Neural cell (in vitro differentiated cells): Measurements from ENCODE around the gene UPF1. TPM values are rescaled to one million over a fixed set of nuclear protein-coding genes. Genes with fewer than 3 reads are reported as not detected.

Experiments
- H2AFZ ChIP-seq: fragments of 200-600, 300-800 bp; sonication (generic), shearing (Covaris generic); 2 replicates; pipeline ENCODE4 v1.6.0; 2014; ENCODE audit warnings: low read depth, mild to moderate bottlenecking, antibody characterized with exemption, low read length, moderate library complexity
- H3F3A ChIP-seq: fragments of 200-600 bp; shearing (Covaris generic); 2 replicates; pipeline ENCODE4 v1.6.1; 2016; ENCODE audit warnings: mild to moderate bottlenecking, moderate library complexity, mixed read lengths, antibody characterized with exemption, low read length; ENCODE audit not compliant: insufficient read depth, poor library complexity, severe bottlenecking
- H3K27ac ChIP-seq: fragments of 200-600, 300-800 bp; sonication (generic), shearing (Covaris generic); 2 replicates; pipeline ENCODE4 v1.5.1; 2014; ENCODE audit warnings: mild to moderate bottlenecking, low read length, moderate library complexity
- H3K27me3 ChIP-seq: fragments of 300-800, 200-600 bp; sonication (generic), shearing (Covaris generic); 2 replicates; pipeline ENCODE4 v1.6.0; 2014; ENCODE audit warnings: mild to moderate bottlenecking, low read depth, low read length, moderate library complexity; ENCODE audit not compliant: insufficient read depth
- H3K36me3 ChIP-seq: fragments of 300-800, 200-600 bp; sonication (generic), shearing (Covaris generic); 2 replicates; pipeline ENCODE4 v1.5.1; 2014; ENCODE audit warnings: mild to moderate bottlenecking, antibody characterized with exemption, low read length, moderate library complexity; ENCODE audit not compliant: insufficient read depth
- H3K4me2 ChIP-seq: fragments of 300-800, 200-600 bp; sonication (generic), shearing (Covaris generic); 2 replicates; pipeline ENCODE4 v1.6.0; 2014; ENCODE audit warnings: mild to moderate bottlenecking, low read length
- H3K4me3 ChIP-seq: fragments of 300-800, 200-600 bp; sonication (generic), shearing (Covaris generic); 2 replicates; pipeline ENCODE4 v1.5.1; 2014; ENCODE audit warnings: mild to moderate bottlenecking, low read length, moderate library complexity
- H3K79me2 ChIP-seq: fragments of 200-600 bp; shearing (Covaris generic); replicated peaks from 2 replicates; pipeline ENCODE4 v1.6.0; 2014; ENCODE audit warnings: mild to moderate bottlenecking, low read length, moderate library complexity; ENCODE audit not compliant: insufficient read depth
- H3K9ac ChIP-seq: fragments of 300-800, 200-600 bp; sonication (generic), shearing (Covaris generic); 2 replicates; pipeline ENCODE4 v1.6.1; 2016; ENCODE audit warnings: mild to moderate bottlenecking, low read length, mixed read lengths
- H3K9me2 ChIP-seq: fragments of 200-600 bp; shearing (Covaris generic); 2 replicates; pipeline ENCODE4 v1.6.1; 2016; ENCODE audit warnings: mild to moderate bottlenecking, low read length, mixed read lengths; ENCODE audit not compliant: insufficient read depth
- H3K9me3 ChIP-seq: fragments of 200-600, 300-800 bp; sonication (generic), shearing (Covaris generic); 2 replicates; pipeline ENCODE4 v1.6.1; 2016; ENCODE audit warnings: mild to moderate bottlenecking, mixed run types, low read length, moderate library complexity, mixed read lengths
- H4K20me1 ChIP-seq: fragments of 200-600 bp; shearing (Covaris generic); 2 replicates; pipeline ENCODE4 v1.6.1; 2016; ENCODE audit warnings: mild to moderate bottlenecking, mixed run types; ENCODE audit not compliant: insufficient read depth
- CTCF ChIP-seq: fragments of 450-650 bp; IDR thresholded peaks from 2 replicates; pipeline ENCODE4 v1.5.1; 2014; ENCODE audit warnings: antibody characterized with exemption, mild to moderate bottlenecking, moderate library complexity; ENCODE audit not compliant: poor library complexity, severe bottlenecking
- EP300 ChIP-seq: fragments of 450-650 bp; conservative IDR thresholded peaks from 2 replicates; pipeline ENCODE4 v1.6.1; 2014; ENCODE audit warnings: antibody characterized with exemption, mild to moderate bottlenecking, moderate library complexity; ENCODE audit not compliant: poor library complexity, severe bottlenecking
- EZH2 ChIP-seq: fragments of 200-600, 300-800 bp; shearing (Covaris generic), sonication (generic); IDR thresholded peaks from 2 replicates; pipeline ENCODE4 v1.6.1; 2014; ENCODE audit warnings: antibody characterized with exemption, low read length, borderline replicate concordance, mild to moderate bottlenecking; ENCODE audit not compliant: insufficient read depth, poor library complexity, severe bottlenecking
- MXI1 ChIP-seq: fragments of 450-650 bp; conservative IDR thresholded peaks from 2 replicates; pipeline ENCODE4 v1.6.1; 2014; ENCODE audit warnings: antibody characterized with exemption, mild to moderate bottlenecking; ENCODE audit not compliant: poor library complexity, severe bottlenecking
- POLR2AphosphoS5 ChIP-seq: IDR thresholded peaks from 2 replicates; pipeline ENCODE4 v1.6.1; 2012
- RAD21 ChIP-seq: fragments of 450-650 bp; conservative IDR thresholded peaks from 2 replicates; pipeline ENCODE4 v1.6.1; 2014; ENCODE audit warnings: antibody characterized with exemption, mild to moderate bottlenecking, moderate library complexity
- REST ChIP-seq: IDR thresholded peaks from 2 replicates; pipeline ENCODE4 v1.6.1; 2012; ENCODE audit warnings: borderline replicate concordance
- SMC3 ChIP-seq: fragments of 450-650 bp; conservative IDR thresholded peaks from 2 replicates; pipeline ENCODE4 v1.6.1; 2014; ENCODE audit warnings: antibody characterized with exemption, mild to moderate bottlenecking, moderate library complexity; ENCODE audit not compliant: poor library complexity
- TAF1 ChIP-seq: IDR thresholded peaks from 2 replicates; pipeline ENCODE4 v1.6.1; 2012; ENCODE audit warnings: low read depth
- polyA plus RNA-seq: library from polyadenylated mRNA; depleted of rRNA; stranded (reverse); fragments of >200 nt; gene quantifications from 2 replicates; pipeline ENCODE4 v1.2.3, GENCODE V29; 2014

The UPF1 gene
- polyA plus RNA-seq, 1 donor from 2014 or later, result 39.3 TPM

GRCh38 chr19:18783958-18784785 is 47.6 kb upstream of the UPF1 start:
- H4K20me1 ChIP-seq, result no peaks in the 10 kb centered on the region
- H3K4me2 ChIP-seq, result no peak overlapping the region
- no peak for TF ChIP-seq SMC3
- TF ChIP-seq CTCF, result no peak
- no peak for TF ChIP-seq RAD21
- TF ChIP-seq MXI1, result no peak
- TF ChIP-seq EP300, result no peak
- TF ChIP-seq POLR2AphosphoS5, result no peak
- TF ChIP-seq TAF1, result no peak
- no peak for TF ChIP-seq REST
- TF ChIP-seq EZH2, result no peak
- H3K4me3 ChIP-seq, result no peak overlapping the region
- H3K9me2 ChIP-seq, result no peaks in the 10 kb centered on the region
- H3K79me2 ChIP-seq, result no peaks in the 10 kb centered on the region
- no peaks in the 10 kb centered on the region for H3K36me3 ChIP-seq
- peaks cover 46% of the 10 kb centered on the region for H3K27me3 ChIP-seq
- H3K9ac ChIP-seq, result no peak overlapping the region
- H3K9me3 ChIP-seq, result peaks cover 8% of the 10 kb centered on the region
- H2AFZ ChIP-seq, result no peak overlapping the region
- no peaks in the 10 kb centered on the region for H3F3A ChIP-seq
- H3K27ac ChIP-seq, result no peak overlapping the region

GRCh38 chr19:18784786-18785120 is 47.0 kb upstream of the UPF1 start:
- no peak overlapping the region for H3K27ac ChIP-seq
- peaks cover 8% of the 10 kb centered on the region for H3K9me3 ChIP-seq
- H3K9me2 ChIP-seq, result no peaks in the 10 kb centered on the region
- H3K36me3 ChIP-seq, result no peaks in the 10 kb centered on the region
- no peaks in the 10 kb centered on the region for H3K79me2 ChIP-seq
- no peaks in the 10 kb centered on the region for H4K20me1 ChIP-seq
- no peak for TF ChIP-seq RAD21
- no peak for TF ChIP-seq EP300
- H3K4me3 ChIP-seq, result no peak overlapping the region
- peaks cover 52% of the 10 kb centered on the region for H3K27me3 ChIP-seq
- H3K4me2 ChIP-seq, result no peak overlapping the region
- H2AFZ ChIP-seq, result no peak overlapping the region
- no peaks in the 10 kb centered on the region for H3F3A ChIP-seq
- no peak overlapping the region for H3K9ac ChIP-seq
